GM19397 (cell line): ENCODE measurements around the gene ZSWIM7.
"Not testable (repeated sequence)": the region's sequence is repeated elsewhere in the genome, so short reads cannot be mapped to it uniquely, and the experiment has no call there.

ENCODE experiments used
- ATAC-seq: cut with Tn5 transposase; IDR thresholded peaks from one replicate; pipeline ENCODE4 v1.9.1; 2021; ENCODE audit warnings: mild to moderate bottlenecking, moderate library complexity; ENCODE audit not compliant: unreplicated experiment

ZSWIM7 gene

GRCh38 chr17:15999974-16000827, 697 bp upstream of the ZSWIM7 start:
- no peak for ATAC-seq

- ATAC-seq = no peak
These were observed 1.4 kb downstream of the ZSWIM7 start for GRCh38 chr17:15998031-15998562.

GRCh38 chr17:15996322-15996721, 3.2 kb downstream of the ZSWIM7 start:
- ATAC-seq = no peak

- no peak for ATAC-seq
These were observed 17.6 kb downstream of the ZSWIM7 start for GRCh38 chr17:15981646-15982580.

- ATAC-seq = no peak
These were observed 18.3 kb downstream of the ZSWIM7 start for GRCh38 chr17:15981208-15981607.

GRCh38 chr17:15979013-15979412, 20.5 kb downstream of the ZSWIM7 start:
- ATAC-seq = not testable (repeated sequence)

GRCh38 chr17:15978606-15979005, 20.9 kb downstream of the ZSWIM7 start:
- ATAC-seq = no peak

GRCh38 chr17:15977894-15978293, 21.6 kb downstream of the ZSWIM7 start:
- ATAC-seq = no peak

- no peak for ATAC-seq
These were observed 25.7 kb downstream of the ZSWIM7 start for GRCh38 chr17:15973834-15974233.

- no peak for ATAC-seq
These were observed 26.5 kb downstream of the ZSWIM7 start for GRCh38 chr17:15973016-15973415.

GRCh38 chr17:15972497-15972951, 27.0 kb downstream of the ZSWIM7 start:
- ATAC-seq = no peak

GRCh38 chr17:15971882-15972281, 27.6 kb downstream of the ZSWIM7 start:
- no peak for ATAC-seq

GRCh38 chr17:15971098-15971678, 28.3 kb downstream of the ZSWIM7 start:
- no peak for ATAC-seq

- no peak for ATAC-seq
These were observed 29.0 kb downstream of the ZSWIM7 start for GRCh38 chr17:15970500-15970899.

GRCh38 chr17:15969463-15969862, 30.0 kb downstream of the ZSWIM7 start:
- no peak for ATAC-seq

GRCh38 chr17:15967706-15968399, 31.7 kb downstream of the ZSWIM7 start:
- no peak for ATAC-seq

GRCh38 chr17:15966879-15967248, 32.6 kb downstream of the ZSWIM7 start:
- no peak for ATAC-seq

- no peak for ATAC-seq
These were observed 33.2 kb downstream of the ZSWIM7 start for GRCh38 chr17:15966183-15966878.

- ATAC-seq = no peak
These were observed 34.0 kb downstream of the ZSWIM7 start for GRCh38 chr17:15965528-15965927.

- no peak for ATAC-seq
These were observed 35.8 kb downstream of the ZSWIM7 start for GRCh38 chr17:15963670-15964110.
